ENCODE results near the gene SLC24A3.
"Not testable (repeated sequence)": the region's sequence is repeated elsewhere in the genome, so short reads cannot be mapped to it uniquely, and the experiment has no call there.

The SLC24A3 gene

GRCh38 chr20:19746396-19746795 is 534.0 kb downstream of the SLC24A3 start:
- TF ChIP-seq CTCF (IDR thresholded peaks at IDR 0.05; ENCODE audit: borderline replicate concordance, insufficient read depth, low read depth, low read length) = no peak
- H3K4me3 ChIP-seq (ENCODE audit: low read depth, low read length) = no peak overlapping the region

- no peak for TF ChIP-seq CTCF (IDR thresholded peaks at IDR 0.05; ENCODE audit: borderline replicate concordance, insufficient read depth, low read depth, low read length)
- no peak overlapping the region for H3K4me3 ChIP-seq (ENCODE audit: low read depth, low read length)
Observed at GRCh38 chr20:19747903-19748302, 535.5 kb downstream of the SLC24A3 start.

- no peak for TF ChIP-seq CTCF (IDR thresholded peaks at IDR 0.05; ENCODE audit: borderline replicate concordance, insufficient read depth, low read depth, low read length)
- no peak overlapping the region for H3K4me3 ChIP-seq (ENCODE audit: low read depth, low read length)
Observed at GRCh38 chr20:19748681-19749080, 536.2 kb downstream of the SLC24A3 start.

GRCh38 chr20:19749618-19750071 is 537.2 kb downstream of the SLC24A3 start:
- no peak for TF ChIP-seq CTCF (IDR thresholded peaks at IDR 0.05; ENCODE audit: borderline replicate concordance, insufficient read depth, low read depth, low read length)

GRCh38 chr20:19750101-19750606 is 537.7 kb downstream of the SLC24A3 start:
- no peak for TF ChIP-seq CTCF (IDR thresholded peaks at IDR 0.05; ENCODE audit: borderline replicate concordance, insufficient read depth, low read depth, low read length)
- H3K4me3 ChIP-seq (ENCODE audit: low read depth, low read length) = no peak overlapping the region

More at GRCh38 chr20:19749618-19750071, 537.2 kb downstream of the SLC24A3 start:
- H3K4me3 ChIP-seq (ENCODE audit: low read depth, low read length) = no peak overlapping the region

- no peak overlapping the region for H3K4me3 ChIP-seq (ENCODE audit: low read depth, low read length)
- TF ChIP-seq CTCF (IDR thresholded peaks at IDR 0.05; ENCODE audit: borderline replicate concordance, insufficient read depth, low read depth, low read length) = no peak
Observed at GRCh38 chr20:19750907-19751636, 538.6 kb downstream of the SLC24A3 start.

GRCh38 chr20:19754201-19754600 is 541.8 kb downstream of the SLC24A3 start:
- H3K4me3 ChIP-seq (ENCODE audit: low read depth, low read length) = not testable (repeated sequence)
